Measurements from ENCODE around the gene SLC30A5.

Gene SLC30A5

GRCh38 chr5:69148981-69149675 is 55.3 kb downstream of the SLC30A5 start:
- Histone ChIP-seq H3K4me1 (ENCODE audit: insufficient read depth, insufficient read length) (no peaks in the 10 kb centered on the region), H3K9ac (ENCODE audit: insufficient read length, low read depth) (no peak overlapping the region), H3K9me3 (ENCODE audit: insufficient read depth, low read length) (no peaks in the 10 kb centered on the region), H3K4me3 (ENCODE audit: insufficient read length, low read depth) (no peak overlapping the region), H3K27me3 (ENCODE audit: insufficient read depth, insufficient read length) (no peaks in the 10 kb centered on the region), H3K36me3 (ENCODE audit: insufficient read depth, insufficient read length, low read length) (no peaks in the 10 kb centered on the region)
- TF ChIP-seq ZNF274 (IDR thresholded peaks at IDR 0.05; ENCODE audit: low read depth, low read length) (no peak), YY1 (IDR thresholded peaks at IDR 0.05; ENCODE audit: insufficient read depth, insufficient read length) (no peak), SUZ12 (IDR thresholded peaks at IDR 0.05; ENCODE audit: extremely low read depth, insufficient read depth, insufficient read length) (no peak)
- DNase-seq (ENCODE audit: low read depth, low spot score) = no peak

GRCh38 chr5:69149676-69150010 is 55.8 kb downstream of the SLC30A5 start:
- Histone ChIP-seq H3K4me3 (ENCODE audit: insufficient read length, low read depth) (no peak overlapping the region), H3K9me3 (ENCODE audit: insufficient read depth, low read length) (no peaks in the 10 kb centered on the region), H3K9ac (ENCODE audit: insufficient read length, low read depth) (no peak overlapping the region), H3K27me3 (ENCODE audit: insufficient read depth, insufficient read length) (no peaks in the 10 kb centered on the region), H3K4me1 (ENCODE audit: insufficient read depth, insufficient read length) (no peaks in the 10 kb centered on the region), H3K36me3 (ENCODE audit: insufficient read depth, insufficient read length, low read length) (no peaks in the 10 kb centered on the region)
- DNase-seq (ENCODE audit: low read depth, low spot score) = no peak
- TF ChIP-seq YY1 (IDR thresholded peaks at IDR 0.05; ENCODE audit: insufficient read depth, insufficient read length) = no peak
- no peak for TF ChIP-seq ZNF274 (IDR thresholded peaks at IDR 0.05; ENCODE audit: low read depth, low read length)
- no peak for TF ChIP-seq SUZ12 (IDR thresholded peaks at IDR 0.05; ENCODE audit: extremely low read depth, insufficient read depth, insufficient read length)

GRCh38 chr5:69152731-69153130 is 58.9 kb downstream of the SLC30A5 start:
- no peak for TF ChIP-seq ZNF274 (IDR thresholded peaks at IDR 0.05; ENCODE audit: low read depth, low read length)
- no peak for TF ChIP-seq YY1 (IDR thresholded peaks at IDR 0.05; ENCODE audit: insufficient read depth, insufficient read length)
- no peak for TF ChIP-seq SUZ12 (IDR thresholded peaks at IDR 0.05; ENCODE audit: extremely low read depth, insufficient read depth, insufficient read length)
- H3K36me3 ChIP-seq (ENCODE audit: insufficient read depth, insufficient read length, low read length) = no peaks in the 10 kb centered on the region
- H3K4me3 ChIP-seq (ENCODE audit: insufficient read length, low read depth) = no peak overlapping the region
- H3K9ac ChIP-seq (ENCODE audit: insufficient read length, low read depth) = no peak overlapping the region
- H3K27me3 ChIP-seq (ENCODE audit: insufficient read depth, insufficient read length) = no peaks in the 10 kb centered on the region
- no peaks in the 10 kb centered on the region for H3K9me3 ChIP-seq (ENCODE audit: insufficient read depth, low read length)
- DNase-seq (ENCODE audit: low read depth, low spot score) = no peak
- no peaks in the 10 kb centered on the region for H3K4me1 ChIP-seq (ENCODE audit: insufficient read depth, insufficient read length)

- no peak for TF ChIP-seq YY1 (IDR thresholded peaks at IDR 0.05; ENCODE audit: insufficient read depth, insufficient read length)
- no peak for TF ChIP-seq ZNF274 (IDR thresholded peaks at IDR 0.05; ENCODE audit: low read depth, low read length)
- TF ChIP-seq SUZ12 (IDR thresholded peaks at IDR 0.05; ENCODE audit: extremely low read depth, insufficient read depth, insufficient read length) = no peak
- no peaks in the 10 kb centered on the region for H3K36me3 ChIP-seq (ENCODE audit: insufficient read depth, insufficient read length, low read length)
- no peak for DNase-seq (ENCODE audit: low read depth, low spot score)
- H3K27me3 ChIP-seq (ENCODE audit: insufficient read depth, insufficient read length) = no peaks in the 10 kb centered on the region
- no peaks in the 10 kb centered on the region for H3K9me3 ChIP-seq (ENCODE audit: insufficient read depth, low read length)
- no peaks in the 10 kb centered on the region for H3K4me1 ChIP-seq (ENCODE audit: insufficient read depth, insufficient read length)
- no peak overlapping the region for H3K9ac ChIP-seq (ENCODE audit: insufficient read length, low read depth)
- no peak overlapping the region for H3K4me3 ChIP-seq (ENCODE audit: insufficient read length, low read depth)
Measured at GRCh38 chr5:69156456-69156855, 62.6 kb downstream of the SLC30A5 start.

GRCh38 chr5:69158039-69158438 is 64.2 kb downstream of the SLC30A5 start:
- H3K9me3 ChIP-seq (ENCODE audit: insufficient read depth, low read length) = no peaks in the 10 kb centered on the region
- no peaks in the 10 kb centered on the region for H3K4me1 ChIP-seq (ENCODE audit: insufficient read depth, insufficient read length)
- no peak for DNase-seq (ENCODE audit: low read depth, low spot score)
- H3K9ac ChIP-seq (ENCODE audit: insufficient read length, low read depth) = no peak overlapping the region
- TF ChIP-seq SUZ12 (IDR thresholded peaks at IDR 0.05; ENCODE audit: extremely low read depth, insufficient read depth, insufficient read length) (no peak), ZNF274 (IDR thresholded peaks at IDR 0.05; ENCODE audit: low read depth, low read length) (no peak), YY1 (IDR thresholded peaks at IDR 0.05; ENCODE audit: insufficient read depth, insufficient read length) (no peak)
- H3K4me3 ChIP-seq (ENCODE audit: insufficient read length, low read depth) = no peak overlapping the region
- no peaks in the 10 kb centered on the region for H3K27me3 ChIP-seq (ENCODE audit: insufficient read depth, insufficient read length)
- no peaks in the 10 kb centered on the region for H3K36me3 ChIP-seq (ENCODE audit: insufficient read depth, insufficient read length, low read length)

GRCh38 chr5:69160651-69161050 is 66.8 kb downstream of the SLC30A5 start:
- Histone ChIP-seq H3K9me3 (ENCODE audit: insufficient read depth, low read length) (no peaks in the 10 kb centered on the region), H3K27me3 (ENCODE audit: insufficient read depth, insufficient read length) (no peaks in the 10 kb centered on the region), H3K9ac (ENCODE audit: insufficient read length, low read depth) (no peak overlapping the region), H3K36me3 (ENCODE audit: insufficient read depth, insufficient read length, low read length) (no peaks in the 10 kb centered on the region), H3K4me1 (ENCODE audit: insufficient read depth, insufficient read length) (no peaks in the 10 kb centered on the region), H3K4me3 (ENCODE audit: insufficient read length, low read depth) (no peak overlapping the region)
- TF ChIP-seq ZNF274 (IDR thresholded peaks at IDR 0.05; ENCODE audit: low read depth, low read length) (no peak), YY1 (IDR thresholded peaks at IDR 0.05; ENCODE audit: insufficient read depth, insufficient read length) (no peak)
- no peak for DNase-seq (ENCODE audit: low read depth, low spot score)

GRCh38 chr5:69166686-69167492 is 73.1 kb downstream of the SLC30A5 start, which contains the start of gene CCNB1:
TSS of gene CCNB1 (plus strand) at chr5:69167150. CDS start at chr5:69167263, 113 bp downstream.
- peak within 1 kb of the TSS; percentile 95 for H3K4me3 ChIP-seq (ENCODE audit: insufficient read length, low read depth)
- peak; percentile 92 for DNase-seq (ENCODE audit: low read depth, low spot score)
- H3K36me3 ChIP-seq (ENCODE audit: insufficient read depth, insufficient read length, low read length) = peaks cover 38% of the 10 kb centered on the region

More at GRCh38 chr5:69166686-69167492, 73.1 kb downstream of the SLC30A5 start, which contains the start of gene CCNB1:
- H3K4me1 ChIP-seq (ENCODE audit: insufficient read depth, insufficient read length) = no peaks in the 10 kb centered on the region
- H3K27me3 ChIP-seq (ENCODE audit: insufficient read depth, insufficient read length) = no peaks in the 10 kb centered on the region
- peak within 1 kb of the TSS; percentile 96 for H3K9ac ChIP-seq (ENCODE audit: insufficient read length, low read depth)
- no peaks in the 10 kb centered on the region for H3K9me3 ChIP-seq (ENCODE audit: insufficient read depth, low read length)
- TF ChIP-seq ZNF274 (IDR thresholded peaks at IDR 0.05; ENCODE audit: low read depth, low read length) = no peak
- no peak for TF ChIP-seq SUZ12 (IDR thresholded peaks at IDR 0.05; ENCODE audit: extremely low read depth, insufficient read depth, insufficient read length)
- TF ChIP-seq YY1 (IDR thresholded peaks at IDR 0.05; ENCODE audit: insufficient read depth, insufficient read length) = no peak
